ENCODE results near the gene ARHGAP24. TPM values are rescaled to one million over a fixed set of nuclear protein-coding genes. Genes with fewer than 3 reads are reported as not detected.

ARHGAP24 gene
- total RNA-seq, 3 donors from 2014 or later: 20.6 to 60.2 (median 37.2) TPM

DNA sequence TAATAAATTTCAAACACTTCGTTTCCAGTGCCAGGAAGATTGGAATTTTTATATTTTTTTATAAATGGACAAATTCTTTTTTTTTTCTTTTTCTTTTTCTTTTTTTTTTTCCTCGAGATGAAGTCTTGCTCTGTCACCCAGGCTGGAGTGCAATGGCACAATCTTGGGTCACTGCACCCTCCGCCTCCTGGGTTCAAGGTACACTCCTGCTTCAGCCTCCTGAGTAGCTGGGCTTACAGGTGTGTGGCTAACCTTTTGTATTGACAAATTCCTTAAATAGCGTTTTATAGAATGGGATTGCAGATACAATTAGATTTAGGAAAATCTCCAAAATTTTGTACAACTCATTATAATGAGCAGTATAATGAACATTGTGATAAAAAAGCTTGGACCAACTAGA is 328.9 kb downstream of the ARHGAP24 start:
- Histone ChIP-seq H3K36me3 (no peaks in the 10 kb centered on the region), H3K9me3 (peaks cover 0 to 5% of the 10 kb centered on the region in 2 donors), H3K27ac (no peak overlapping the region), H3K4me3 (no peak overlapping the region), H3K27me3 (no peaks in the 10 kb centered on the region), H3K4me1 (no peaks in the 10 kb centered on the region)
- no peak for DNase-seq (ENCODE audit: low spot score in 2 of 2)
- intact Hi-C loops (cut with DNase I; ENCODE audit: low total_unique reads): no loop called here
- no peak for TF ChIP-seq POLR2AphosphoS5 (IDR thresholded peaks at IDR 0.05)
- TF ChIP-seq, protein P1, sequence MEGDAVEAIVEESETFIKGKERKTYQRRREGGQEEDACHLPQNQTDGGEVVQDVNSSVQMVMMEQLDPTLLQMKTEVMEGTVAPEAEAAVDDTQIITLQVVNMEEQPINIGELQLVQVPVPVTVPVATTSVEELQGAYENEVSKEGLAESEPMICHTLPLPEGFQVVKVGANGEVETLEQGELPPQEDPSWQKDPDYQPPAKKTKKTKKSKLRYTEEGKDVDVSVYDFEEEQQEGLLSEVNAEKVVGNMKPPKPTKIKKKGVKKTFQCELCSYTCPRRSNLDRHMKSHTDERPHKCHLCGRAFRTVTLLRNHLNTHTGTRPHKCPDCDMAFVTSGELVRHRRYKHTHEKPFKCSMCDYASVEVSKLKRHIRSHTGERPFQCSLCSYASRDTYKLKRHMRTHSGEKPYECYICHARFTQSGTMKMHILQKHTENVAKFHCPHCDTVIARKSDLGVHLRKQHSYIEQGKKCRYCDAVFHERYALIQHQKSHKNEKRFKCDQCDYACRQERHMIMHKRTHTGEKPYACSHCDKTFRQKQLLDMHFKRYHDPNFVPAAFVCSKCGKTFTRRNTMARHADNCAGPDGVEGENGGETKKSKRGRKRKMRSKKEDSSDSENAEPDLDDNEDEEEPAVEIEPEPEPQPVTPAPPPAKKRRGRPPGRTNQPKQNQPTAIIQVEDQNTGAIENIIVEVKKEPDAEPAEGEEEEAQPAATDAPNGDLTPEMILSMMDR (IDR thresholded peaks at IDR 0.05): no peak
- TF ChIP-seq POLR2A (IDR thresholded peaks at IDR 0.05): no peak

DNA sequence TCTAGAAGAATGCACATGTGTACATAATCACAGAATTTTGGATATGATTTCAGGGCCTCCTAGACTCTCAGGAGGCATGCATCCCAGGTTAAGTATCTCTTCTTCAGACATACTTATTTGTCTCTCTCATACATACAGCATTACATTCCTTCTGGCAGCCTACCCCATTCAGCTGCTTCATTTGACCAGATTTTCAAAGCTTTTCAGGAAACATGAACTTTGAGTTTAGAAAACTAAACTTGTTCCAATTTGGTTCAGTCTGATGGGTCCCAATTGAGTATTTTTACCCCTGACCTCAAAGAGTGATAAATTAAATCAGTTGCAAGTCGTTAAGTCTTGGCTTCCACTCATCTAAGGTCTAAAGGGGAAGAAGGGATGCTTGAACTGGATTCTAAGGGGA is 330.9 kb downstream of the ARHGAP24 start:
- no peaks in the 10 kb centered on the region for H3K4me1 ChIP-seq
- no peak for TF ChIP-seq POLR2A (IDR thresholded peaks at IDR 0.05)
- TF ChIP-seq POLR2AphosphoS5 (IDR thresholded peaks at IDR 0.05): no peak
- TF ChIP-seq, protein P1 (IDR thresholded peaks at IDR 0.05): no peak
- no peak overlapping the region for H3K4me3 ChIP-seq
- no peak for DNase-seq (ENCODE audit: low spot score in 2 of 2)
- no peaks in the 10 kb centered on the region for H3K9me3 ChIP-seq
- no peaks in the 10 kb centered on the region for H3K27me3 ChIP-seq
- no peak overlapping the region for H3K27ac ChIP-seq
- intact Hi-C loops (cut with DNase I; ENCODE audit: low total_unique reads): no loop called here
- H3K36me3 ChIP-seq: no peaks in the 10 kb centered on the region

DNA sequence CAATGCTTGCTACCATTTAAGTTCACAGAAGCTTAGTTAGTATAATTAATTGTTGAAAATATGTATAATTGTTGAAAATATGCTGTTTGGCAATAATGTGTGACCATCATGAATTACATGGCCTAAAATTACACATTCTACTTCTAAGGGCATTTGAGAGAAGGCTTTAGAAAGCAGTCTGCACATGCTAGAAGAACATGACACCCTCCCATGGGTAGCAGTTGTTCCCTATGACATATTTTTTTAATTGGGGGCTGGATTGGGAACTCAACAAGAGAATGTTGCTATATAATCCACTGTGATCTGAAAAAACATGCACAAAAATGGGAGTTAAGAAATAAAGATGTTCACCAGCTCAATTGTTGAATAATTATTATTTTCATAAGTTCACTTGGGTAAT is 331.4 kb downstream of the ARHGAP24 start:
- H3K27ac ChIP-seq: no peak overlapping the region
- H3K27me3 ChIP-seq: no peaks in the 10 kb centered on the region
- no peak overlapping the region for H3K4me3 ChIP-seq
- TF ChIP-seq, protein P1 (IDR thresholded peaks at IDR 0.05): no peak
- TF ChIP-seq POLR2A (IDR thresholded peaks at IDR 0.05) (no peak), POLR2AphosphoS5 (IDR thresholded peaks at IDR 0.05) (no peak)
- intact Hi-C loops (cut with DNase I; ENCODE audit: low total_unique reads): no loop called here
- H3K9me3 ChIP-seq: no peaks in the 10 kb centered on the region
- no peaks in the 10 kb centered on the region for H3K4me1 ChIP-seq
- no peaks in the 10 kb centered on the region for H3K36me3 ChIP-seq
- no peak for DNase-seq (ENCODE audit: low spot score in 2 of 2)

DNA sequence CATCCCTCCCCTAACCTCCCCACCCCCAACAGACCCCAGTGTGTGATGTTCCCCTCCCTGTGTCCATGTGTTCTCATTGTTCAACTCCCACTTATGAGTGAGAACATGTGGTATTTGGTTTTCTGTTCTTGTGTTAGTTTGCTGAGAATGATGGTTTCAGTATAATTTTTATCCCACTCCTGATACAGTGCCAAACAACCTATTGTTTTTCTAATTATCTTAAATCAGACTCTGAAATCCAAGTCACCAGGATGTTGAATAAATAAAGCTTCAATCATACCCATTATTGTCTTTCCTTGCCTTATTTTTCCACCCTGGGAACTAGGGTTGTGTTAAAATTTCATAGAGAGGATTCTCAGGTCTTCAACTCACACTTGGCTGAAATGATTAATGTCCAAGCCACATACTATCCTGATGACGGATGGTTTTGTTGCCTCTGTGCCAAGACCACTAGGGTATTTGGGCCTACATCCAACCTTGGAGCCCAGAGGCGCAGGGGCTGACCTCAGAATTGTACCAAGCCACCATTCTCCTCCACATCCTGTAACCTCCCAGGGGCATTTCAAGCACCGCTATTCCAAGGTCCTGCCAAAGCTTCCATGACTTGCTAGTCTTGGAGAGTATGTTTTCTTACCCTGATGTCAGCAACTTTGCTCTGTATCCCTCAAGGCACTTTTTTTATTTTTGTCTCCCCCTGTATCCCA is 332.4 kb downstream of the ARHGAP24 start:
- TF ChIP-seq POLR2A (IDR thresholded peaks at IDR 0.05) (no peak), POLR2AphosphoS5 (IDR thresholded peaks at IDR 0.05) (no peak)
- TF ChIP-seq, protein P1 (IDR thresholded peaks at IDR 0.05): no peak
- no peak for DNase-seq (ENCODE audit: low spot score in 2 of 2)

DNA sequence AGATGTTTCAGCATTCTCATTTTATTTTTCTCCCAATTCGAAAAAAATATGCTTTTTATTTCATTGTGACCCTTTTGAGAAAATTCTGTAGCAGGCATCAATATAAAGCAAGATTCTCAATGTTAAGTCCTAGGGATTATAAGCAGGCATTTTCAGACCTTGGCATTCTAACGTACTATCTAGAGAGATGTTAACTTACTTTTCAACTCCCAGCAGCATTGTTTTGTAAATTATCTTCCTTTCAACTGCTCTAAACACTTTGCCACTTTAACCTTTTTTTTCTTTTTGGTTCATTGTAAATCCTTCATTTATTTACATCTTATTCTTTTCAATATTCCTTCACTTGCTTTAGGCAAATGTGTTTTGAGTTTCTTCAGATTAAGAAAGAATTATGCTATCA is 333.2 kb downstream of the ARHGAP24 start:
- intact Hi-C loops (cut with DNase I; ENCODE audit: low total_unique reads): no loop called here
- no peaks in the 10 kb centered on the region for H3K36me3 ChIP-seq
- H3K4me1 ChIP-seq: no peaks in the 10 kb centered on the region
- DNase-seq (ENCODE audit: low spot score in 2 of 2): no peak
- no peaks in the 10 kb centered on the region for H3K9me3 ChIP-seq
- H3K4me3 ChIP-seq: no peak overlapping the region
- TF ChIP-seq, protein P1 (IDR thresholded peaks at IDR 0.05): no peak
- TF ChIP-seq POLR2AphosphoS5 (IDR thresholded peaks at IDR 0.05): no peak
- TF ChIP-seq POLR2A (IDR thresholded peaks at IDR 0.05): no peak
- H3K27me3 ChIP-seq: no peaks in the 10 kb centered on the region
- H3K27ac ChIP-seq: no peak overlapping the region

More for the DNA sequence above, 332.4 kb downstream of the ARHGAP24 start:
- H3K4me3 ChIP-seq: no peak overlapping the region
- no peaks in the 10 kb centered on the region for H3K9me3 ChIP-seq
- intact Hi-C loops (cut with DNase I; ENCODE audit: low total_unique reads): no loop called here
- H3K27ac ChIP-seq: peak overlapping the region in 1 of 2 donors; percentile 41
- H3K36me3 ChIP-seq: no peaks in the 10 kb centered on the region
- H3K27me3 ChIP-seq: no peaks in the 10 kb centered on the region
- no peaks in the 10 kb centered on the region for H3K4me1 ChIP-seq

Data from breast epithelium (tissue), 4 donors.